ENCODE data around the gene UPF2. TPM values are rescaled to one million over a fixed set of nuclear protein-coding genes. Genes with fewer than 3 reads are reported as not detected.

UPF2 gene
- total RNA-seq, 2 donors from 2014 or later = 15.3 to 19.5 TPM

DNA sequence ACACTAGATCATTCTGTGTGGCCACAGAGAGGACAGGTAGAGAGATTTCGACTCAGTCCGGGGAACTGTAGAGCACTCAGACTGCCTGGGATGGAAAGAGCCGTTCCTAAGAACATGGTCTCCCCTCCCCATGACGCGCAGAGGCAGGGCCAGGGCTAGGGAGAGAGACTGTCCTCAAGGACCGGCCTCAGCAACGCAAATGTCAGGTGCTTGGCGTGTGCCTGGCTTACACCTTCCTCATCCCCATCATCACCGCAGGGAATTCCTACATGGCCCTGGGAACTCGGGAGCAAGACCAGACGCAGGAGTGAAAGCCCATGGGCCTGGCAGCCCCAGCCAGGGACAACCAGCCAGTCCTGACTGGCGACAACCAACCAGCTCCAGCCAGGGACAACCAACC lies 163.8 kb downstream of the UPF2 start:
- no peak for DNase-seq (ENCODE audit: low spot score)
- intact Hi-C loops (cut with DNase I) = no loop called here

DNA sequence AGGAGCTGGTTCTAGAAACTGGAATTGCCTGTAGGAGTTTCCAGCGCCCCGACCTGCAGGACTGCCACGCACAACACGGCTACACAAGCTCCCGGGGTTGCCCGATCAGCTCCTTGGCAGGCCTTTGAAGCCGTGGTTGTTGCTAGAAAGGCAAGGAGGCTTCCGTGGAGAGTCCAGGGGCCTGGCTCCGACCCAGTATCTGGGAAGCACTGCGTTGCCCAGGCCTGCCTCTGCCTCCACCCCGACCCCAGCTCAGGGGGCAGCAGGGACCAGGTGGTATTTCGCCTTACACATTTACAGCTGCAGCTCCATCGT lies 165.1 kb downstream of the UPF2 start:
- intact Hi-C loops (cut with DNase I) = no loop called here

GRCh38 chr10:11876805-11877590 lies 165.6 kb downstream of the UPF2 start:
- peak; percentile 20 for DNase-seq (ENCODE audit: low spot score)
- intact Hi-C loops (cut with DNase I) = no loop called here

More for the DNA sequence above, 165.1 kb downstream of the UPF2 start:
- peak; percentile 69 for DNase-seq (ENCODE audit: low spot score)

DNA sequence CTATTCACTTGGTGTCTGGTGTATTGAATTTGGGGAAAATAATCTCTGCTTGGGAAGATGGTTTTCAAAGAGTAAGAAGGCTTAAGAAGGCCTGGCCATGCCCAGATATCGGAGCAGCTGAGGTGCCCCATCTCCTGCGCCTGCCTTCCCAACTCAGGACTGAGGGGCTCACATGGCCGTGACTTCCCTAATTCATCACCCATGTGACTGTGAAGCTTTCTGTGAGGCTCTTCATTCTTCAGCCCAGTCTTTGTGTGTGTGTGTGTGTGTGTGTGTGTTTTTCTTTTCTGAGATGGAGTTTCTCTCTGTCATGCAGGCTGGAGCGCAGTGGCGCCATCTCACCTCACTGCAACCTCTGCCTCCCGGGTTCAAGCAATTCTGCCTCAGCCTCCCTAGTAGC lies 166.3 kb downstream of the UPF2 start:
- intact Hi-C loops (cut with DNase I) = no loop called here
- no peak for DNase-seq (ENCODE audit: low spot score)

GRCh38 chr10:11875494-11876281 lies 166.9 kb downstream of the UPF2 start:
- intact Hi-C loops (cut with DNase I) = no loop called here
- peak; percentile 94 for DNase-seq (ENCODE audit: low spot score)

- DNase-seq (ENCODE audit: low spot score) = peak; percentile 80
- intact Hi-C loops (cut with DNase I) = no loop called here
Observed at GRCh38 chr10:11874568-11875493, 167.8 kb downstream of the UPF2 start.

DNA sequence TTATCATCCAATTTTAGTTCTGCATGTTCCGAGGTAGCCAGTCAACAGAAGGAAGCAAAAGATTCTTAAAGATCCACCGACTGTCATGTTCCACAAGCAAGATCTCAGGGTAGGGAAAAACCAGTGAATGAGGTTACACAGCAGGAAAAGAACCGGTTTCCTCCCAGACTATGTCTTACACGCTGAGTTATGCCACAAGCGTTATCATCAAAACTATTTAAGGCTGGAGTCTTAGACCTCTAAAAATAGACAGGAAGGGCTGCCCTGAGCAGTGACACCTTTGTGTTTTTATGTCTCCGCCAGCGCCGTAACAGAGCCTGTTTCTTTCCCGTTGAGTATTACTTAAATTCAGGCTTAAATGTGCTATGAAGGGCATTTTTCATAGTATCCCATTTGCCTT lies 171.1 kb downstream of the UPF2 start:
- intact Hi-C loops (cut with DNase I) = no loop called here

DNA sequence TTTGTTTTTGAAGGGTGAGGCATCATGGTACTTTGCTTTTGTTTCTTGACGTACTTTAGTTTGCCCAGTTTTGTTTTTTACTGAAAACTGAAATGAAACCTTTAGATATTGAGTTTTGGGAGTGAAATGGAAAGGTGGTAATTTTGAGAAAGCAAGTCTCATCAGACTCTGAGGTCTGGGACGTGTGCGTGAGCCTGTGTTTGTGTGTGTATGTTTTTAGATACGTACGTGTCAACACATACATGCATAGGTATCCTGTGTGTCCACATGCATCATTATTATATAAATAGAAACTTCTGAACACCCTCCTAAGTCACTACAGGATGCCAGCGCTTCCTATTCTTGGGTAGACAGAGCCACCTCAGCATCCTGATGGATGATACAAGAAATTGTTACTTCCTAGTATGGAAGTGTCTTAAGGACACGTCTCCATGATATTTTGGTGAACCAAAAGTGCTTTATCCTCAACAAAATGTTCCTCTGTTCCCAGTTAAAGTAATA lies 171.7 kb downstream of the UPF2 start:
- no peak for DNase-seq (ENCODE audit: low spot score)
- intact Hi-C loops (cut with DNase I) = no loop called here

More for the DNA sequence above, 171.1 kb downstream of the UPF2 start:
- peak; percentile 30 for DNase-seq (ENCODE audit: low spot score)

- intact Hi-C loops (cut with DNase I) = no loop called here
Observed at GRCh38 chr10:11870461-11870780, 172.2 kb downstream of the UPF2 start.

More at GRCh38 chr10:11870461-11870780, 172.2 kb downstream of the UPF2 start:
- no peak for DNase-seq (ENCODE audit: low spot score)

Other genes with a start within 250 kb of the UPF2 start
- gene PROSER2, start 219.5 kb downstream of the UPF2 start, total RNA-seq = 1 to 10 TPM; 1.6 to 2.0 TPM
- gene DHTKD1, start 26.1 kb upstream of the UPF2 start, total RNA-seq = 10 to 100 TPM; 11.0 to 12.5 TPM
- gene SEC61A2, start 86.9 kb upstream of the UPF2 start, total RNA-seq = 1 to 10 TPM; 5.9 to 7.4 TPM
- gene NUDT5, start 153.1 kb upstream of the UPF2 start, total RNA-seq = 10 to 100 TPM; 22.4 to 25.2 TPM
- 10 to 100 TPM; 48.5 to 52.7 TPM for gene CDC123, start 153.4 kb upstream of the UPF2 start, total RNA-seq

Data from posterior vena cava (tissue), 2 donors.